GM18526 (cell line): Measurements from ENCODE around the gene GALNT16.

ENCODE experiments used
- POLR2A ChIP-seq: IDR thresholded peaks from 3 replicates; pipeline ENCODE4 v1.6.1; 2011; ENCODE audit not compliant: insufficient read length; ENCODE audit errors: extremely low read depth

GALNT16 gene

GRCh38 chr14:69259527-69260189, at the start of gene GALNT16:
Gene GALNT16, plus strand, starts transcription at chr14:69260158. Its CDS starts 133 bp downstream, at chr14:69260291.
- no peak for TF ChIP-seq POLR2A

- TF ChIP-seq POLR2A = no peak
Observed at GRCh38 chr14:69214393-69214792, 45.6 kb upstream of the GALNT16 start.

GRCh38 chr14:69224946-69225345, 35.0 kb upstream of the GALNT16 start:
- TF ChIP-seq POLR2A = no peak

GRCh38 chr14:69226178-69226577, 33.8 kb upstream of the GALNT16 start:
- TF ChIP-seq POLR2A = no peak

- TF ChIP-seq POLR2A = no peak
Observed at GRCh38 chr14:69226736-69227135, 33.2 kb upstream of the GALNT16 start.

- no peak for TF ChIP-seq POLR2A
Observed at GRCh38 chr14:69231486-69231885, 28.5 kb upstream of the GALNT16 start.

- TF ChIP-seq POLR2A = no peak
Observed at GRCh38 chr14:69232388-69232787, 27.6 kb upstream of the GALNT16 start.

GRCh38 chr14:69234106-69234505, 25.9 kb upstream of the GALNT16 start:
- TF ChIP-seq POLR2A = no peak

GRCh38 chr14:69235708-69236107, 24.2 kb upstream of the GALNT16 start:
- TF ChIP-seq POLR2A = no peak

GRCh38 chr14:69237142-69237541, 22.8 kb upstream of the GALNT16 start:
- TF ChIP-seq POLR2A = no peak

GRCh38 chr14:69237584-69237983, 22.4 kb upstream of the GALNT16 start:
- no peak for TF ChIP-seq POLR2A

- no peak for TF ChIP-seq POLR2A
Observed at GRCh38 chr14:69238883-69239282, 21.1 kb upstream of the GALNT16 start.

GRCh38 chr14:69240527-69241173, 19.3 kb upstream of the GALNT16 start:
- no peak for TF ChIP-seq POLR2A

- no peak for TF ChIP-seq POLR2A
Observed at GRCh38 chr14:69241577-69241976, 18.4 kb upstream of the GALNT16 start.

GRCh38 chr14:69242311-69243224, 17.4 kb upstream of the GALNT16 start:
- TF ChIP-seq POLR2A = no peak

- no peak for TF ChIP-seq POLR2A
Observed at GRCh38 chr14:69244946-69245345, 15.0 kb upstream of the GALNT16 start.

GRCh38 chr14:69246331-69246730, 13.6 kb upstream of the GALNT16 start:
- TF ChIP-seq POLR2A = no peak
